A549 (cell line): ENCODE data around the gene SPATA1.

Experiments
- REST ChIP-seq: fragments of 200-600 bp; sonication (generic); IDR thresholded peaks from 2 replicates; pipeline ENCODE4 v1.6.1; 2016; ENCODE audit warnings: antibody characterized with exemption, mild to moderate bottlenecking, moderate library complexity
- TF ChIP-seq, protein P1 (sequence below): fragments of >200 bp; sonication (Bioruptor Twin); formaldehyde crosslinking; IDR thresholded peaks from 3 replicates; pipeline ENCODE4 v1.5.1; 2016

GRCh38 chr1:84506002-84506728 is at the start of gene SPATA1, which contains the start of gene GNG5:
- no peak for TF ChIP-seq REST
- TF ChIP-seq, protein P1, sequence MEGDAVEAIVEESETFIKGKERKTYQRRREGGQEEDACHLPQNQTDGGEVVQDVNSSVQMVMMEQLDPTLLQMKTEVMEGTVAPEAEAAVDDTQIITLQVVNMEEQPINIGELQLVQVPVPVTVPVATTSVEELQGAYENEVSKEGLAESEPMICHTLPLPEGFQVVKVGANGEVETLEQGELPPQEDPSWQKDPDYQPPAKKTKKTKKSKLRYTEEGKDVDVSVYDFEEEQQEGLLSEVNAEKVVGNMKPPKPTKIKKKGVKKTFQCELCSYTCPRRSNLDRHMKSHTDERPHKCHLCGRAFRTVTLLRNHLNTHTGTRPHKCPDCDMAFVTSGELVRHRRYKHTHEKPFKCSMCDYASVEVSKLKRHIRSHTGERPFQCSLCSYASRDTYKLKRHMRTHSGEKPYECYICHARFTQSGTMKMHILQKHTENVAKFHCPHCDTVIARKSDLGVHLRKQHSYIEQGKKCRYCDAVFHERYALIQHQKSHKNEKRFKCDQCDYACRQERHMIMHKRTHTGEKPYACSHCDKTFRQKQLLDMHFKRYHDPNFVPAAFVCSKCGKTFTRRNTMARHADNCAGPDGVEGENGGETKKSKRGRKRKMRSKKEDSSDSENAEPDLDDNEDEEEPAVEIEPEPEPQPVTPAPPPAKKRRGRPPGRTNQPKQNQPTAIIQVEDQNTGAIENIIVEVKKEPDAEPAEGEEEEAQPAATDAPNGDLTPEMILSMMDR: no peak
